NCI-H446 (cell line): Measurements from ENCODE around the gene N4BP2.
"Not testable (repeated sequence)": the region's sequence is repeated elsewhere in the genome, so short reads cannot be mapped to it uniquely, and the experiment has no call there.

ENCODE experiments used
- DNase-seq, 2 experiments: peaks; one replicate each; lab custom pipeline; 2025; lab: John Stamatoyannopoulos, UW

The N4BP2 gene

DNA sequence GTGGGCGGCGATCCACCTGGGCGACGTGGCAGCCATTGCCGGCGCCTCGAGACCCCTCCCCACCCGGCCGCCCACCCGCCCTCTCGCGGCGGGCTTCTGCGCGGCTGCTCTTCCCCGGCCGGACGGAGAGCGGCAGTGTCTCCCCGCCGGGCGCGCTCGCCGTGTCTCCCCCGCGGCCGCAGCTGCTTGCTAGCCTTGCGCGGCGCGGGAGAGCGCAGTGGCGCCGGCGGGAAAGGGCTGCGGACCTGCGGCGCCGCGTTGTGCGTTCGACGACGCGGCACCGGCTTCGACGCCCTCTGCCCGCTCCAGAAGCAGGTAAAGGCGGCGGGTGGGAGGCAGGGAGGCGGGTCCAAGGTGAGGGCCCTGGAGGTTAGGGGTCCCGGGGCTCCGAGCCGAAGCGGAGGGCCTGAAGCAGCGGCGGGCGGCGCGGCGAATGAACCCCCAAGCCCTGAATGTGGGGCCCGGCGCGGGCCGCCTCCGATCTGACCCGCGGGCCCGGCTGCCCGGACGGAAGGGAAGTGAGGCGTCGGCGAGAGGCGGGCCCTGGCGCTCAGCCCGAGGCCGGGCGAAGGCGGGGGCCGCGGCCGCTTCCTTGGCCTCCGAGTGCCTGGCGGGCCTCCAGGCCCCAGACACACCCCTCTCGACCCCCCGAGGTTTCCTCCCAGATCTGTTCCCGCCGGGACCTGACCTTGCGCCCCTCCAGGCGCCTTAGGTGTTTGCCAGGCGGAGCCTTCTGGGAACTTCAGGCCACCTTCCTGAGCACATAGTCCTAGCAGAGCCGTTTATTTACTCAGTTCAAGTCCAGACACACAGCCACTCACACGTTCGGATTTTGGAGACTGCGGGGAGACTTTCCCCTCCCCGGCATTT is at the start of gene N4BP2:
TSS of gene N4BP2 (plus strand) at position 135 of the 870 bp plus-strand sequence. CDS start 40,491 bp downstream, outside the sequence.
- peak; percentile 53 to 84 for DNase-seq

- DNase-seq = no peak
Observed at GRCh38 chr4:40016007-40016406, 40.6 kb upstream of the N4BP2 start.

DNA sequence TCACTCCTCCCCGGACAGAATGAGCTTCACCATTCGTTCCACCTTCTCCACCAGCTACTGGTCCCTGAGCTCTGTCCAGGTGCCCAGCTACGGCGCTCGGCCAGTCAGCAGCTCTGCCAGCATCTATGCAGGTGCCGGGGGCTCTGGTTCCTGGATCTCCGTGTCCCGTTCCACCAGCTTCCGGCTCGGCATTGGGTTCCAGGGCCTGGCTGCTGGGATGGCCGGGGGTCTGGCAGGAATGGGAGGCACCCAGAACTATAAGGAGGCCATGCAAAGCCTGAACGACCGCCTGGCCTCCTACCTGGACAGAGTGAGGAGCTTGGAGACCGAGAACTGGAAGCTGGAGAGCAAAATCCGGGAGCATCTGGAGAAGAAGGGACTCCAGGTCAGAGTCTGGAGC is 36.4 kb upstream of the N4BP2 start:
- DNase-seq = no peak

DNA sequence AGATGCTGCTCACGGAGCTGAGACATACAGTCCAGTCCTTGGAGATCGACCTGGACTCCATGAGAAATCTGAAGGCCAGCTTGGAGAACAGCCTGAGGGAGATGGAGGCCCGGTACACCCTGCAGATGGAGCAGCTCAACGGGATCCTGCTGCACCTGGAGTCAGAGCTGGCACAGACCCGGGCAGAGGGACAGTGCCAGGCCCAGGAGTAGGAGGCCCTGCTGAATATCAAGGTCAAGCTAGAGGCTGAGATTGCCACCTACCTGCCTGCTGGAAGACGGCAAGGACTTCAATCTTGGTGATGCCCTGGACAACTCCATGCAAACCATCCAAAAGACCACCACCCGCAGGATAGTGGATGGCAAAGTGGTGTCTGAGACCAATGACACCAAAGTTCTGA is 35.5 kb upstream of the N4BP2 start:
- not testable (repeated sequence) for DNase-seq

GRCh38 chr4:40024049-40024448 is 32.6 kb upstream of the N4BP2 start:
- not testable (repeated sequence) for DNase-seq

DNA sequence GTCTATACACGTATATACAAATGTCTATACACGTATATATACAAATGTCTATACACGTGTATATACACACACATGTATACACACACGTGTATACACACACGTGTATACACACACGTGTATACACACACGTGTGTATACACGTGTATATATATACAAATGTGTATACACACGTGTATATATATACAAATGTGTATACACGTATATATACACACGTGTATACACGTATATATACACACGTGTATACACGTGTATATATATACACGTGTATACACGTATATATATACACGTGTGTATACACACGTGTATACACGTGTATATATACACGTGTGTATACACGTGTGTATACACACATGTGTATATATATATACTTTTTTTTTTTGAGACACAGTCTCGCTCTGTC is 23.9 kb upstream of the N4BP2 start:
- no peak for DNase-seq

GRCh38 chr4:40033613-40034012 is 23.0 kb upstream of the N4BP2 start:
- no peak for DNase-seq

DNA sequence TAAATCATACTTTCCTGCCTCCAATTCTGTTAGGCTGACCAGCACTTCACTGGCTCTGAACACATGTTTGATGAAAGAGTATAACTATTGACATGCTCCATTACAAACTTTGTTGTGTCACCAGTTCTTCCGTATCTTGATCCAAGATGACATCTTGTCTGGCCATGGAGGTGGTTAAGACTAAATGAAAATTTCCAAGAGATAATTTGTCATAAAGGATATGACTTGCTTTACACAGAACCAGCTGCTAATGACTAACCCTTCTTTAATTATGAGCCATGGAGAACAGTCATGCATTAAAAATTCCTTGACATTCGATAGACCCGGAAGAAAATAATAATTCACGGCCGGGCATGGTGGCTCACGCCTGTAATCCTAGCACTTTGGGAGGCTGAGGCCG is 17.7 kb upstream of the N4BP2 start:
- DNase-seq = no peak

GRCh38 chr4:40040908-40041307 is 15.7 kb upstream of the N4BP2 start:
- no peak for DNase-seq

DNA sequence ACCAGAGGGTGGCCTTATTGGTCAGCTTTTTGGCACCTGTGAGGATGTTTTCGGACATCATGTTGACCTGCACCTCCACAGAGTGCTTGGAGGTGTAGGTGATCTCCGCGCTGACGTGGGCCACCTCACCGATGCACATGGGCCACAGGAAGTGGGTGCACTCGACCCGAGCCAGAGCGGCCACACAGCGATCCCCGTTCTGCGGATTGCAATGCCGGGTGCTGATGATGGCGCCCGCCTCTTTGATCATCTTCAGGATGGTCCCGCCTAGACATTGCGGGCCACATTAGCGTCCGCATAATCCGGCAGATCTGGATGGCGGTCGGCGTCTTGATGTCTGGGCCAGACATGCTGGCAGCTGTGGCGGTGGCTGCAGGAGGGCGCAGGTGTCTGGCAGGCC is 12.9 kb upstream of the N4BP2 start:
- DNase-seq = no peak

- DNase-seq = no peak
Observed at GRCh38 chr4:40046311-40046980, 10.2 kb upstream of the N4BP2 start.

DNA sequence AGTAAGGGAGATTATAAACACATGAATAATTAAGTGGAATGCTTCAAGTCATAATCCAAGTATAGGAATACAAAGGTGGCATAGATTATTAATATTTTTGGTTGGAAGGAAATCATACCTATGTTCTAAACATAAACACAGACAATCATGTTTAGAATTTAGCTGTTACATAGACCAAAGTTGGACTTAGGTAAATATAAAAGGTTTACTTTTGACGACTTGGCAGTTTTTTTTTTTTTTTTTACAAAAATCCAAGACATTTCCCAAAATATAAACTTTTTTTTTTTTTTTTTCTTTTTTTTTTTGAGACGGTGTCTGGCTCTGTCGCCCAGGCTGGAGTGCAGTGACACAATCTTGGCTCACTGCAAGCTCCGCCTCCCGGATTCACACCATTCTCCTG is 3.5 kb upstream of the N4BP2 start:
- DNase-seq = no peak

DNA sequence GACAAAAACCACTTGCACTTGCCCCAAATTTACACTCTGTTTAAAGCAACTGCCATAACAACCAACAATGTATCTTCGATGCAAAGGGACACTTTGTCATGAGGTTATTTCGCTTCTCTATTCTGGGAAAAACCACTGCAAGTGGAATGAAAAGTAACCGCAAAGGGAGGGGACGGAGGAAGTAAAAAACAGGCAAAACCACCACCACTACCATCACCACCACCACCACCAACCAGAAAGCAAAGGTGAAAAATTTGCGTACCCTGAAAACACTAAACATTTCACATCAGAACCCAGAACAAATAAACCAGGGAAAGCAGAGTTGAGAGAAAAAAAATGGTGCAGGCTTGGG is 1.2 kb upstream of the N4BP2 start:
- DNase-seq = no peak

- peak; percentile 43 to 54 for DNase-seq
Observed at GRCh38 chr4:40055863-40056715, 561 bp upstream of the N4BP2 start.

- peak; percentile 51 to 88 for DNase-seq
Observed at GRCh38 chr4:40057586-40058091, 989 bp downstream of the N4BP2 start.

- DNase-seq = peak in 1 of 2 experiments; percentile 31
Observed at GRCh38 chr4:40058121-40058520, 1.5 kb downstream of the N4BP2 start.

DNA sequence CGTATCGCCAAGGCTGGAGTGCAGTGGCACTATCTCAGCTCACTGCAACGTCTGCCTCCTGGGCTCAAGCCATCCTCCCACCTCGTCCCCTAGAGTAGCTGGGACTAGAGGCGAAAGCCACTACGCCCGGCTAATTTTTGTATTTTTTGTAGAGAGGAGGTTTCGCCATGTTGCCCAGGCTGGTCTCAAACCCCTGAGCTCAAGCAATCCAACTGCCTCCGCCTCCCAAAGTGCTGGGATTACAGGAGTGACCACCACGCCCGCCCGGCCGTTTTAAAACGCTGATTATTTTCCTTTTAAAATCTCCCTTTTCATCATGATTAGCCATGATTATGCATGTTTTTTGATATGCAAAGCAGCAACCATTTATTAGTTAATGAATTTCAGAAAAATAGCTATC is 2.2 kb downstream of the N4BP2 start:
- no peak for DNase-seq

DNA sequence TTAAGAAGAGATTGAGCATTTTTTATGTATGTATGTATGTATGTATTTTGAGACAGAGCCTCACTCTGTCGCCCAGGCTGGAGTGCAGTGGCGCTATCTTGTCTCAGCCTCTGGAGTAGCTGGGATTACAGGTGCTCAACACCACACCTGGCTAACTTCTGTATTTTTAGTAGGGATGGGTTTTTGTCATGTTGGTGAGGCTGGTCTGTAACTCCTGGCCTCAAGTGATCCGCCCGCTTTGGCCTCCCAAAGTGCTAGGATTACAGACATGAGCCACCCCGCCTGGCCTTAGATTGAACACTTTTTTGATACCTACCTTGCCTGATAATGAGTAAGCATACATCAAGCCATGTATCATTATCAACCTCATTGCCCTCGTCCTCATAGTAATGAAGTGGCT is 2.7 kb downstream of the N4BP2 start:
- no peak for DNase-seq

- DNase-seq = no peak
Observed at GRCh38 chr4:40065010-40065409, 8.4 kb downstream of the N4BP2 start.

DNA sequence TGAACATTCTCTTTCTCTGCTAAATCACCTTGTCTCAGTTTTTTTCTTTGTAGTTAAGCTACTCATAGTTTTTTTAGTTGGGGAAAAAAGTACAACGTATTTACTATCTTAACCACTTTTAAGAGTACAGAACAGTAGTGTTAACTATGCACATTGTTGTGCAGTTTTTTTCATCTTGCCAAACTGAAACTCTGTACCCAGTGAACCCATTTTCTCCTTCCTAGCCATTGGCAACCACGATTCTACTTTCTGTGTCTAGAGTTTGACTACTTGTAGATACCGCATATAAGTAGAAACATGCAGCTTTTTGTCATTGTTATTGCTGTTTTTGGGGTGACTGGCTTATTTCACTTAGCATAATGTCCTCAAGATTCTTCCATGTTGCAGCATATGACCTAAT is 10.0 kb downstream of the N4BP2 start:
- no peak for DNase-seq

DNA sequence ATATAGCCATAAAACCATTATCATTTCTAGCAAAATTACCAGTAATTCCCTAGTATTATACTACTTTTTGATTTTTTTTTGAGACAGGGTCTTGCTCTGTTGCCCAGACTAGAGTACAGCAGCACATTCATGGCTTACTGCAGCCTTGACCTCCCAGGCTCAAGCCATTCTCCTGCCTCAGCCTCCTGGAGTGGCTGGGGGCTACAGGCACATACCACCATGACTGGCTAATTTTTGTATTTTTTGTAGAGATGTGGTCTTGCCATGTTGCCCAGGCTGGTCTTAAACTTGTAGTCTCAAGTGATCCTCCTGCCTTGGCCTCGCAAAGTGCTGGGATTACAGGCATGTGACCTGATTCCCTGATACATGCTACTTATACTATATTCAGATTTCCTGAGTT is 13.7 kb downstream of the N4BP2 start:
- DNase-seq = no peak

DNA sequence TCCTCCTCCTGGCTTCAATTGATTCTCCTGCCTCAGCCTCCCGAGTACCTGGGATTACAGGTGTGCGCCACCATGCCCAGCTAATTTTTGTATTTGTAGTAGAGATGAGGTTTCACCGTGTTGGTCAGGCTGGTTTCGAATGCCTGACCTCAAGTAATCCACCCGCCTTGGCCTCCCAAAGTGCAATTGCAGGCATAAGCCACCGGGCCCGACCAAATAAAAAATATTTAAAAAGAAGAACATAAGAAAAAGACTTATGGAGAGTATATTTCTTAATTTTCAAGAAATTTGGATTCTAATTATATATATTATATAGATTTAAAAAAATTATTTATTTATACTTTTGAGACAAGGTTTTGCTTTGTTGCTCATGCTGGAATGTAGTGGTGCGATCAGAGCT is 29.8 kb downstream of the N4BP2 start:
- DNase-seq = no peak
